HepG2 (cell line): ENCODE data around the gene FGGY. TPM values are rescaled to one million over a fixed set of nuclear protein-coding genes. Genes with fewer than 3 reads are reported as not detected.

ENCODE experiments used
- ESRRA ChIP-seq: sonication (generic); formaldehyde crosslinking; IDR thresholded peaks from 2 replicates; pipeline ENCODE4 v1.5.1; 2020; ENCODE audit warnings: mild to moderate bottlenecking, low read depth, missing genetic modification reagents
- FOXM1 ChIP-seq: sonication (generic); formaldehyde crosslinking; IDR thresholded peaks from 2 replicates; pipeline ENCODE4 v1.5.0; 2020; ENCODE audit warnings: missing genetic modification reagents
- GATAD2A ChIP-seq: IDR thresholded peaks from 2 replicates; pipeline ENCODE4 v1.6.1; 2016
- HNF4A ChIP-seq: sonication (generic); formaldehyde crosslinking; IDR thresholded peaks from 2 replicates; pipeline ENCODE4 v1.4.0; 2020; ENCODE audit warnings: missing genetic modification reagents
- KDM3A ChIP-seq: IDR thresholded peaks from 2 replicates; pipeline ENCODE4 v1.6.1; 2018; ENCODE audit warnings: low read depth, missing compliant biosample characterization
- NR2C2 ChIP-seq: sonication (generic); formaldehyde crosslinking; IDR thresholded peaks from 2 replicates; pipeline ENCODE4 v1.4.0; 2020; ENCODE audit warnings: missing genetic modification reagents, mild to moderate bottlenecking, moderate library complexity, borderline replicate concordance
- ZNF224 ChIP-seq: sonication (generic); formaldehyde crosslinking; IDR thresholded peaks from 2 replicates; pipeline ENCODE4 v1.5.0; 2020; ENCODE audit warnings: mild to moderate bottlenecking, missing genetic modification reagents
- ZNF331 ChIP-seq: sonication (generic); formaldehyde crosslinking; IDR thresholded peaks from 2 replicates; pipeline ENCODE4 v1.4.0; 2020; ENCODE audit warnings: missing genetic modification reagents
- ZNF484 ChIP-seq: sonication (generic); formaldehyde crosslinking; IDR thresholded peaks from 2 replicates; pipeline ENCODE4 v1.5.1; 2020; ENCODE audit warnings: mild to moderate bottlenecking, low read depth, missing genetic modification reagents, borderline replicate concordance
- ZNF547 ChIP-seq: sonication (generic); formaldehyde crosslinking; IDR thresholded peaks from 2 replicates; pipeline ENCODE4 v1.5.1; 2020; ENCODE audit warnings: mild to moderate bottlenecking, missing genetic modification reagents
- ZNF761 ChIP-seq: sonication (generic); formaldehyde crosslinking; conservative IDR thresholded peaks from 2 replicates; pipeline ENCODE4 v1.4.0; 2020; ENCODE audit warnings: mild to moderate bottlenecking, missing genetic modification reagents
- polyA plus RNA-seq, 8 experiments: library from polyadenylated mRNA; depleted of rRNA in 3 of 8; stranded (reverse) in 7 of 8; unstranded in 1 of 8; fragments of >200 nt; fragmentation: Illumina TruSeq in 4 of 8; extraction: Trizol in 4 of 8; gene quantifications; 2 replicates each; pipeline versions ENCODE4 v1.2.1 to v1.2.3, GENCODE V29; 2011 to 2016; ENCODE audit warnings: low read depth in 4 of 8, missing spikeins in 1 of 8, mixed read lengths in 1 of 8; ENCODE audit not compliant: insufficient read depth in 1 of 8
- total RNA-seq, 5 experiments: library from RNA; depleted of rRNA; stranded (reverse); fragments of >200 nt; fragmentation: Illumina TruSeq; extraction: Trizol; gene quantifications; 2 replicates each; pipeline ENCODE4 v1.2.3, GENCODE V29; 2016; ENCODE audit warnings: low read depth in 1 of 5
- TF ChIP-seq, protein P1 (sequence below): sonication (generic); formaldehyde crosslinking; IDR thresholded peaks from 2 replicates; pipeline ENCODE4 v1.4.0; 2020; ENCODE audit warnings: mild to moderate bottlenecking, missing genetic modification reagents
- TF ChIP-seq, protein P2 (sequence below): sonication (generic); formaldehyde crosslinking; conservative IDR thresholded peaks from 2 replicates; pipeline ENCODE4 v1.8.0; 2022; ENCODE audit warnings: missing genetic modification reagents
- TF ChIP-seq, protein P3 (sequence below): sonication (generic); formaldehyde crosslinking; conservative IDR thresholded peaks from 2 replicates; pipeline ENCODE4 v1.4.0; 2020; ENCODE audit warnings: missing genetic modification reagents
- TF ChIP-seq, protein P4 (sequence below): sonication (generic); formaldehyde crosslinking; IDR thresholded peaks from 2 replicates; pipeline ENCODE4 v1.5.0; 2020; ENCODE audit warnings: missing genetic modification reagents

Gene FGGY
- total and polyA plus RNA-seq, 2 of the 13 experiments (the other 11 are each of a cell fraction or from before 2014, with no cell fraction given), result 15.7 to 27.5 TPM

DNA sequence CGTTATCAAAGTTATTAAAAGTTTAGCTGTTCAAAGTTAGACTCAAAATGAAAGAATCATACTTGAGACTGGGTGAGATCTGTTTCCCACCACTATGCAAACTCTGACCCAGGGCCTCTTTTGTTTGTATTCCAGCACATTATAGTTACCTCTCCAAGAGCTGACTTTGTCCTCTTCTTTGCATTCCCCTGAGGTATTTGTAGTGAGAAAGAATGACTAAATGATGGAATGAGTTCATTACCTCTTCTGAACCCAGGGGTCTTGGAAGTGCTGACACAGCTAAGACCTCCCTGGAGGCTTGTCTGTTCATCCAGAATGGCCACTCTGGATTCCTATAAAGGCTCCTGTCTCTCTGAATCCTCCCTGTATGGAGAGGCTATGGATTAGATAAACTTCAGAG lies 62.4 kb downstream of the FGGY start (continued):
- TF ChIP-seq, protein P1, sequence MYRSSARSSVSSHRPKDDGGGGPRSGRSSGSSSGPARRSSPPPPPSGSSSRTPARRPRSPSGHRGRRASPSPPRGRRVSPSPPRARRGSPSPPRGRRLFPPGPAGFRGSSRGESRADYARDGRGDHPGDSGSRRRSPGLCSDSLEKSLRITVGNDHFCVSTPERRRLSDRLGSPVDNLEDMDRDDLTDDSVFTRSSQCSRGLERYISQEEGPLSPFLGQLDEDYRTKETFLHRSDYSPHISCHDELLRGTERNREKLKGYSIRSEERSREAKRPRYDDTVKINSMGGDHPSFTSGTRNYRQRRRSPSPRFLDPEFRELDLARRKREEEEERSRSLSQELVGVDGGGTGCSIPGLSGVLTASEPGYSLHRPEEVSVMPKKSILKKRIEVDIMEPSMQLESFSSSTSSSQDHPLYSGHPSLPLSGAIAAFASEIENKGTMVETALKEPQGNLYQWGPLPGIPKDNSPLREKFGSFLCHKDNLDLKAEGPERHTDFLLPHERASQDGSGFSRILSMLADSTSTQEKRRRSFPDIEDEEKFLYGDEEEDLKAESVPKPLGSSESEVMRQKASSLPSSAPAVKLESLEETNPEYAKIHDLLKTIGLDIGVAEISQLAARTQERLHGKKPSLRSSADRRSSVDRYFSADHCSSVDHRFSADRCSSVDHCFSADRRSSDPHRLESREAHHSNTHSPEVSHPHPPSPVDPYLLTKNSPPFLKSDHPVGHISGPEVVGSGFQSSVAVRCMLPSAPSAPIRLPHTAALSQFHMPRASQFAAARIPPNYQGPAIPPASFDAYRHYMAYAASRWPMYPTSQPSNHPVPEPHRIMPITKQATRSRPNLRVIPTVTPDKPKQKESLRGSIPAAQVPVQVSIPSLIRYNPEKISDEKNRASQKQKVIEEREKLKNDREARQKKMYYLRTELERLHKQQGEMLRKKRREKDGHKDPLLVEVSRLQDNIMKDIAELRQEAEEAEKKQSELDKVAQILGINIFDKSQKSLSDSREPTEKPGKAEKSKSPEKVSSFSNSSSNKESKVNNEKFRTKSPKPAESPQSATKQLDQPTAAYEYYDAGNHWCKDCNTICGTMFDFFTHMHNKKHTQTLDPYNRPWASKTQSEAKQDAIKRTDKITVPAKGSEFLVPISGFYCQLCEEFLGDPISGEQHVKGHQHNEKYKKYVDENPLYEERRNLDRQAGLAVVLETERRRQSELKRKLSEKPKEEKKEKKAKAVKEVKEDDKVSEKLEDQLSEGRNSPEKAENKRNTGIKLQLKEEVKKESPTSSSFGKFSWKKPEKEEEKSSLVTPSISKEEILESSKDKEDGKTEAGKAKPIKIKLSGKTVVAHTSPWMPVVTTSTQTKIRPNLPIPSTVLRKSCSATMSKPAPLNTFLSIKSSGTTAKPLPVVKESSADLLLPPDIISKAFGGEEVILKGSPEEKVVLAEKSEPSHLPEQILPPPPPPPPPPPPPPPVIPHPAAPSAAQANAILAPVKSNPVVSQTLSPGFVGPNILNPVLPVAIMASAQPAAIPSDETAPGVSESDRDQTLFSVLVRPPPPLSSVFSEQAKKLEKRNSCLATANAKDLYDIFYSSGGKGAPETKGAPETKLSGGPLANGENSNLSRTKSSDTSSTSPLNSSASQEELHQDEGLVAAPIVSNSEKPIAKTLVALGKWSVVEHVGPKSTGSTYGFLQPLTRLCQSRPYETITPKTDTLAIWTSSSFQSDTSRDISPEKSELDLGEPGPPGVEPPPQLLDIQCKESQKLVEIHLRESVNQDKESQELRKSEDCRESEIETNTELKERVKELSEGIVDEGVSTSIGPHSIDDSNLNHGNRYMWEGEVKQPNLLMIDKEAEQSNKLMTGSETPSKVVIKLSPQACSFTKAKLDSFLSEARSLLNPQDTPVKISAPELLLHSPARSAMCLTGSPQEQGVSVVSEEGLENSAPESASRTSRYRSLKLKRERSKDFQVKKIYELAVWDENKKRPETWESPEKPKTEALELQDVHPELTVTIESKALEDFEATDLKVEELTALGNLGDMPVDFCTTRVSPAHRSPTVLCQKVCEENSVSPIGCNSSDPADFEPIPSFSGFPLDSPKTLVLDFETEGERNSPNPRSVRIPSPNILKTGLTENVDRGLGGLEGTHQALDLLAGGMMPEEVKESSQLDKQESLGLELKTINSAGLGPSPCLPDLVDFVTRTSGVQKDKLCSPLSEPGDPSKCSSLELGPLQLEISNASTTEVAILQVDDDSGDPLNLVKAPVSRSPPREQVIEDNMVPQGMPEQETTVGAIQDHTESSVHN (CRISPR knock-in tag), result no peak
- TF ChIP-seq, protein P2, sequence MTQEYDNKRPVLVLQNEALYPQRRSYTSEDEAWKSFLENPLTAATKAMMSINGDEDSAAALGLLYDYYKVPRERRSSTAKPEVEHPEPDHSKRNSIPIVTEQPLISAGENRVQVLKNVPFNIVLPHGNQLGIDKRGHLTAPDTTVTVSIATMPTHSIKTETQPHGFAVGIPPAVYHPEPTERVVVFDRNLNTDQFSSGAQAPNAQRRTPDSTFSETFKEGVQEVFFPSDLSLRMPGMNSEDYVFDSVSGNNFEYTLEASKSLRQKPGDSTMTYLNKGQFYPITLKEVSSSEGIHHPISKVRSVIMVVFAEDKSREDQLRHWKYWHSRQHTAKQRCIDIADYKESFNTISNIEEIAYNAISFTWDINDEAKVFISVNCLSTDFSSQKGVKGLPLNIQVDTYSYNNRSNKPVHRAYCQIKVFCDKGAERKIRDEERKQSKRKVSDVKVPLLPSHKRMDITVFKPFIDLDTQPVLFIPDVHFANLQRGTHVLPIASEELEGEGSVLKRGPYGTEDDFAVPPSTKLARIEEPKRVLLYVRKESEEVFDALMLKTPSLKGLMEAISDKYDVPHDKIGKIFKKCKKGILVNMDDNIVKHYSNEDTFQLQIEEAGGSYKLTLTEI (CRISPR knock-in tag), result no peak
- no peak for TF ChIP-seq ZNF224 (CRISPR knock-in tag)
- peak; percentile 45; the same call in 1 of the 2 replicates for TF ChIP-seq HNF4A (CRISPR knock-in tag)
- no peak for TF ChIP-seq FOXM1 (CRISPR knock-in tag)
- no peak for TF ChIP-seq ZNF761 (CRISPR knock-in tag)
- TF ChIP-seq KDM3A (CRISPR knock-in tag), result no peak
- no peak for TF ChIP-seq ZNF484 (CRISPR knock-in tag)
- TF ChIP-seq ESRRA (CRISPR knock-in tag), result no peak
- TF ChIP-seq, protein P3, sequence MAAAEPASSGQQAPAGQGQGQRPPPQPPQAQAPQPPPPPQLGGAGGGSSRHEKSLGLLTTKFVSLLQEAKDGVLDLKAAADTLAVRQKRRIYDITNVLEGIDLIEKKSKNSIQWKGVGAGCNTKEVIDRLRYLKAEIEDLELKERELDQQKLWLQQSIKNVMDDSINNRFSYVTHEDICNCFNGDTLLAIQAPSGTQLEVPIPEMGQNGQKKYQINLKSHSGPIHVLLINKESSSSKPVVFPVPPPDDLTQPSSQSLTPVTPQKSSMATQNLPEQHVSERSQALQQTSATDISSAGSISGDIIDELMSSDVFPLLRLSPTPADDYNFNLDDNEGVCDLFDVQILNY (CRISPR knock-in tag), result no peak
- no peak for TF ChIP-seq NR2C2 (CRISPR knock-in tag)
- no peak for TF ChIP-seq ZNF547
- TF ChIP-seq, protein P4, sequence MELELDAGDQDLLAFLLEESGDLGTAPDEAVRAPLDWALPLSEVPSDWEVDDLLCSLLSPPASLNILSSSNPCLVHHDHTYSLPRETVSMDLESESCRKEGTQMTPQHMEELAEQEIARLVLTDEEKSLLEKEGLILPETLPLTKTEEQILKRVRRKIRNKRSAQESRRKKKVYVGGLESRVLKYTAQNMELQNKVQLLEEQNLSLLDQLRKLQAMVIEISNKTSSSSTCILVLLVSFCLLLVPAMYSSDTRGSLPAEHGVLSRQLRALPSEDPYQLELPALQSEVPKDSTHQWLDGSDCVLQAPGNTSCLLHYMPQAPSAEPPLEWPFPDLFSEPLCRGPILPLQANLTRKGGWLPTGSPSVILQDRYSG, result no peak
- TF ChIP-seq ZNF331, result no peak
- TF ChIP-seq GATAD2A, result peak; percentile 47; the same call in 1 of the 2 replicates
